ENCODE results near the gene MED25. TPM values are rescaled to one million over a fixed set of nuclear protein-coding genes. Genes with fewer than 3 reads are reported as not detected.

The MED25 gene
- polyA plus RNA-seq, 3 donors: 13.9 to 52.9 (median 18.5) TPM

DNA sequence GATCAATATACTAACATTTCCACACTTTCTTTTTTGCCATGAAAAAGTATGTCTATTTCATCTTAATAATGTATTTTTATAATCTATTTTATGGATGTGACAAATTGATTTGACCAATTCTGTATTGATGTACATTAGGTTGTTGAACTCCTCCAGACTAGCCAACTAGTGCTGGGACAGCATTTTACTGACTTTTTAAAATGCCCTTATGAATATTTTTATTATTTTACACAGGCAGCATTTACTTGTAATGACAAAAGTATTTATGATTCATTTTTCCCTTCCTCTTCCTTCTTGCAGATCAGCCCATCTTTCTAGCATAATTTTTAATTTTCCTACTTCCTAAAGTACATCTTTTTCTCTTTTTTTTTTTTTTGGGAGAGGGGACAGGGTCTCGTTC lies 4.1 kb upstream of the MED25 start:
- peaks cover 0 to 8% (median 4%) of the 10 kb centered on the region in 3 donors for H3K27me3 Mint-ChIP-seq (ENCODE audit: low read depth in 3 of 3)
- TF ChIP-seq, protein P1, sequence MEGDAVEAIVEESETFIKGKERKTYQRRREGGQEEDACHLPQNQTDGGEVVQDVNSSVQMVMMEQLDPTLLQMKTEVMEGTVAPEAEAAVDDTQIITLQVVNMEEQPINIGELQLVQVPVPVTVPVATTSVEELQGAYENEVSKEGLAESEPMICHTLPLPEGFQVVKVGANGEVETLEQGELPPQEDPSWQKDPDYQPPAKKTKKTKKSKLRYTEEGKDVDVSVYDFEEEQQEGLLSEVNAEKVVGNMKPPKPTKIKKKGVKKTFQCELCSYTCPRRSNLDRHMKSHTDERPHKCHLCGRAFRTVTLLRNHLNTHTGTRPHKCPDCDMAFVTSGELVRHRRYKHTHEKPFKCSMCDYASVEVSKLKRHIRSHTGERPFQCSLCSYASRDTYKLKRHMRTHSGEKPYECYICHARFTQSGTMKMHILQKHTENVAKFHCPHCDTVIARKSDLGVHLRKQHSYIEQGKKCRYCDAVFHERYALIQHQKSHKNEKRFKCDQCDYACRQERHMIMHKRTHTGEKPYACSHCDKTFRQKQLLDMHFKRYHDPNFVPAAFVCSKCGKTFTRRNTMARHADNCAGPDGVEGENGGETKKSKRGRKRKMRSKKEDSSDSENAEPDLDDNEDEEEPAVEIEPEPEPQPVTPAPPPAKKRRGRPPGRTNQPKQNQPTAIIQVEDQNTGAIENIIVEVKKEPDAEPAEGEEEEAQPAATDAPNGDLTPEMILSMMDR (IDR thresholded peaks at IDR 0.05): no peak
- H3K4me1 Mint-ChIP-seq: peaks cover 28% of the 10 kb centered on the region
- WGBS (ENCODE audit: insufficient coverage): no CpG with 5 or more reads among the region's 1 CpG
- no peak overlapping the region for H2AFZ ChIP-seq (ENCODE audit: insufficient read depth, low read depth, low read length, poor library complexity, severe bottlenecking)
- H3K4me3 ChIP-seq (replicated peaks in 1 of 3; ENCODE audit: low read depth in 2 of 3, low read length in 3 of 3): peak overlapping the region in 1 of 3 experiments; percentile 84
- no peaks in the 10 kb centered on the region for H3K9me3 ChIP-seq (replicated peaks in 1 of 2; ENCODE audit: control insufficient read depth in 1 of 2, insufficient read depth in 1 of 2, low read length in 2 of 2)
- no peaks in the 10 kb centered on the region for H3K27me3 ChIP-seq (ENCODE audit: control insufficient read depth in 2 of 2, insufficient read depth in 2 of 2, low read length in 2 of 2)
- H3K4me2 ChIP-seq (replicated peaks; ENCODE audit: extremely low read depth, low read length, poor library complexity, severe bottlenecking): peak overlapping the region; percentile 83
- H3K36me3 Mint-ChIP-seq: peaks cover 0 to 2% of the 10 kb centered on the region in 2 donors
- no peaks in the 10 kb centered on the region for H3K36me3 ChIP-seq (replicated peaks in 1 of 2; ENCODE audit: control insufficient read depth in 1 of 2, insufficient read depth in 2 of 2, low read length in 2 of 2)
- H3K4me3 Mint-ChIP-seq: no peak overlapping the region
- no peak overlapping the region for H3K9ac ChIP-seq (ENCODE audit: insufficient read depth, low read length, poor library complexity, severe bottlenecking)
- no peak for DNase-seq
- intact Hi-C loops (cut with micrococcal nuclease): loop anchor here in 1 of 2 donors (5.0 kb wide), 1 partner anchor 53 kb away; the partner anchor contains the start of gene PNKP
- H3K4me1 ChIP-seq (ENCODE audit: control insufficient read depth in 1 of 2, insufficient read depth in 2 of 2, low read length in 2 of 2): peaks cover 34 to 41% of the 10 kb centered on the region in 2 donors
- no peaks in the 10 kb centered on the region for H3K9me3 Mint-ChIP-seq
- H3K27ac ChIP-seq (ENCODE audit: low read depth in 1 of 2, low read length in 2 of 2): peak overlapping the region in 1 of 2 donors; percentile 86
- H4K20me1 ChIP-seq (ENCODE audit: insufficient read depth, low read length): peaks cover 6% of the 10 kb centered on the region
- peak overlapping the region in 6 of 7 donors; percentile 75 to 98 (median 94) for H3K27ac Mint-ChIP-seq
- H3K79me2 ChIP-seq (ENCODE audit: insufficient read depth, low read length): peaks cover 8% of the 10 kb centered on the region

DNA sequence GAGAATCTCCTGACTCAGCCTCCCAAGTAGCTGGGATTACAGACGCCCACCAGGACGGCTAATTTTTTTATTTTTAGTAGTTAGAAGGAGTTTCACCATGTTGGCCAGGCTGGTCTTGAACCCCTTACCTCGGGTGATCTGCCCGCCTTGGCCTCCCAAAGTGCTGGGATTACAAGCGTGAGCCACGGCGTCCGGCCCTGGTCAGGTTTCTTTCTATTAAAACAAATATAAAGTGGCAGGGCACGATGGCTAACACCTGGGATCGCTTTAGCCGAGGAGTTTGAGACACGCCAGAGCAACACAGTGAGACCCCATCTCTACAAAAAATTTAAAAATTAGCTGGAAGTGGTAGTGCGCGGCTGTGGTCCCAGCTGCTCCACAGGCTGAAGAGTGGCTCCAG lies 1.5 kb upstream of the MED25 start:
- H3K4me2 ChIP-seq (replicated peaks; ENCODE audit: extremely low read depth, low read length, poor library complexity, severe bottlenecking): no peak overlapping the region
- intact Hi-C loops (cut with micrococcal nuclease): loop anchor here (5.0 kb wide), 2 partner anchors 36 to 51 kb away; partner anchors contain the start of genes PNKP (in 1 of the 2) and PTOV1 (in 1 of the 2)
- no peak overlapping the region for H3K9ac ChIP-seq (ENCODE audit: insufficient read depth, low read length, poor library complexity, severe bottlenecking)
- 100% methylated on average over 4 of the region's 14 CpGs for WGBS (ENCODE audit: insufficient coverage)
- peaks cover 9 to 20% of the 10 kb centered on the region in 2 donors for H3K36me3 Mint-ChIP-seq
- no peak overlapping the region for H3K27ac ChIP-seq (ENCODE audit: low read depth in 1 of 2, low read length in 2 of 2)
- H3K36me3 ChIP-seq (replicated peaks in 1 of 2; ENCODE audit: control insufficient read depth in 1 of 2, insufficient read depth in 2 of 2, low read length in 2 of 2): peaks cover 10 to 12% of the 10 kb centered on the region in 2 donors
- peaks cover 30 to 36% of the 10 kb centered on the region in 2 donors for H3K4me1 ChIP-seq (ENCODE audit: control insufficient read depth in 1 of 2, insufficient read depth in 2 of 2, low read length in 2 of 2)
- no peak overlapping the region for H3K4me3 ChIP-seq (replicated peaks in 1 of 3; ENCODE audit: low read depth in 2 of 3, low read length in 3 of 3)
- DNase-seq: no peak
- H3K79me2 ChIP-seq (ENCODE audit: insufficient read depth, low read length): peaks cover 28% of the 10 kb centered on the region
- H3K27me3 Mint-ChIP-seq (ENCODE audit: low read depth in 3 of 3): peaks cover 0 to 8% (median 0%) of the 10 kb centered on the region in 3 donors
- peaks cover 29% of the 10 kb centered on the region for H3K4me1 Mint-ChIP-seq
- H3K9me3 ChIP-seq (replicated peaks in 1 of 2; ENCODE audit: control insufficient read depth in 1 of 2, insufficient read depth in 1 of 2, low read length in 2 of 2): no peaks in the 10 kb centered on the region
- no peak overlapping the region for H3K4me3 Mint-ChIP-seq
- no peaks in the 10 kb centered on the region for H3K9me3 Mint-ChIP-seq
- H4K20me1 ChIP-seq (ENCODE audit: insufficient read depth, low read length): peaks cover 22% of the 10 kb centered on the region
- TF ChIP-seq, protein P1 (IDR thresholded peaks at IDR 0.05): no peak
- no peaks in the 10 kb centered on the region for H3K27me3 ChIP-seq (ENCODE audit: control insufficient read depth in 2 of 2, insufficient read depth in 2 of 2, low read length in 2 of 2)
- no peak overlapping the region for H2AFZ ChIP-seq (ENCODE audit: insufficient read depth, low read depth, low read length, poor library complexity, severe bottlenecking)
- H3K27ac Mint-ChIP-seq: peak overlapping the region in 4 of 7 donors; percentile 62 to 100 (median 100)
